IPS DF 6.9 (cell line): ENCODE data around the gene GCK.
"Not testable (repeated sequence)": the region's sequence is repeated elsewhere in the genome, so short reads cannot be mapped to it uniquely, and the experiment has no call there.

Experiments
- DNase-seq: peaks from one replicate; pipeline ENCODE4 v3.0.0-alpha.2; 2013; ENCODE audit warnings: low read depth, low spot score
- H3K27ac ChIP-seq: one replicate; pipeline ENCODE4 v1.5.1; 2013; ENCODE audit warnings: low read length, control low read depth
- H3K27me3 ChIP-seq: 2 replicates; pipeline ENCODE4 v1.6.1; 2013; ENCODE audit warnings: mild to moderate bottlenecking, low read length; ENCODE audit not compliant: control insufficient read depth, insufficient read depth
- H3K36me3 ChIP-seq: 2 replicates; pipeline ENCODE4 v1.6.1; 2013; ENCODE audit warnings: low read length; ENCODE audit not compliant: control insufficient read depth, insufficient read depth
- H3K4me1 ChIP-seq: 2 replicates; pipeline ENCODE4 v1.6.1; 2013; ENCODE audit warnings: low read length; ENCODE audit not compliant: control insufficient read depth, insufficient read depth
- H3K4me3 ChIP-seq: 2 replicates; pipeline ENCODE4 v1.5.1; 2013; ENCODE audit warnings: mild to moderate bottlenecking, low read length
- H3K9me3 ChIP-seq: 2 replicates; pipeline ENCODE4 v1.6.1; 2013; ENCODE audit warnings: low read length, inconsistent platforms; ENCODE audit not compliant: control insufficient read depth, insufficient read depth
- WGBS: extraction: QIAGEN DNeasy Blood & Tissue Kit; methylation state at CpG from one replicate; pipeline ENCODE4 v1.1.7; 2013; ENCODE audit warnings: mixed read lengths, missing lambda C conversion rate; ENCODE audit not compliant: insufficient read length, insufficient coverage; 5-methylcytosine and 5-hydroxymethylcytosine counted together

GCK gene

GRCh38 chr7:44128721-44129582 is 60.3 kb downstream of the GCK start:
- WGBS, result no CpG with 5 or more reads among the region's 6 CpGs
- Histone ChIP-seq H3K27me3 (peaks cover 4% of the 10 kb centered on the region), H3K36me3 (no peaks in the 10 kb centered on the region), H3K4me1 (no peaks in the 10 kb centered on the region), H3K9me3 (no peaks in the 10 kb centered on the region), H3K4me3 (no peak overlapping the region), H3K27ac (no peak overlapping the region)
- DNase-seq, result no peak

DNA sequence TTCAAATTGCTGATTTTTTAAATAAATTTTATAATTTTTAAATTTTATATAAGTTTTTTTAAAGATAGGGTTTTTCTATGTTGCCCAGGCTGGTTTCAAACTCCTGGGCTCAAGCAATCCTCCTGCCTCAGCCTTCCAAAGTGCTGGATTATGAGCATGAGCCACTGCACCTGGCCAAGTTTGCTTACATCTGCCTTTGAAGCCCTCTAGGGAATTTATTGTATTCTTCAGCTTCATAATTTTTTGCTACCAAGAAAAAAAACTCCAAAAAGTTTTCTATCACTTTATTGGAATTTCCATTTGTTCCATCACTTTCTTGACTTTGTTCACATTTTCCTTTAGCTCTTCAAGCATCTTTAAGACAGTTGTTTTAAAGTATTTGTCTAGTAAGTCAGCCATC is 62.1 kb downstream of the GCK start:
- H3K9me3 ChIP-seq, result no peaks in the 10 kb centered on the region
- H3K4me3 ChIP-seq, result no peak overlapping the region
- H3K27me3 ChIP-seq, result peaks cover 4% of the 10 kb centered on the region
- H3K4me1 ChIP-seq, result no peaks in the 10 kb centered on the region
- no peak for DNase-seq
- no peak overlapping the region for H3K27ac ChIP-seq
- H3K36me3 ChIP-seq, result no peaks in the 10 kb centered on the region

DNA sequence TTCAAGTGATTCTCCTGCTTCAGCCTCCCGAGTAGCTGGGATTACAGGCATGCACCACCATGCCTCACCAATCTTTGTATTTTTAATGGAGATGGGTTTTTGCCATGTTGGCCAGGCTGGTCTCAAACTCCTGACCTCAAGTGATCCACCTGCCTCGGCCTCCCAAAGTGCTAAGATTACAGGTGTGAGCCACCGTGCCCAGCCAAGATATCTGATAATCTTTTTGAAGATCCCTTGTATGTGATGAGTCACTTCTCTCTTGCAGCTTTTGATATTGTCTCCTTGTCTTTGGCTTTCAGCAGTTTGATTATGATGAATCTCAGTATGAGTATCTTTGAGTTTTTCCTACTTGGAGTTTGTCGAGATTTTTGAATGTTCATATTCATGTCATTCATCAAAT is 62.7 kb downstream of the GCK start:
- not testable (repeated sequence) for H3K4me3 ChIP-seq, H3K27me3 ChIP-seq, H3K27ac ChIP-seq, H3K4me1 ChIP-seq, H3K36me3 ChIP-seq, H3K9me3 ChIP-seq, DNase-seq
- WGBS, result no CpG with 5 or more reads among the region's 4 CpGs

DNA sequence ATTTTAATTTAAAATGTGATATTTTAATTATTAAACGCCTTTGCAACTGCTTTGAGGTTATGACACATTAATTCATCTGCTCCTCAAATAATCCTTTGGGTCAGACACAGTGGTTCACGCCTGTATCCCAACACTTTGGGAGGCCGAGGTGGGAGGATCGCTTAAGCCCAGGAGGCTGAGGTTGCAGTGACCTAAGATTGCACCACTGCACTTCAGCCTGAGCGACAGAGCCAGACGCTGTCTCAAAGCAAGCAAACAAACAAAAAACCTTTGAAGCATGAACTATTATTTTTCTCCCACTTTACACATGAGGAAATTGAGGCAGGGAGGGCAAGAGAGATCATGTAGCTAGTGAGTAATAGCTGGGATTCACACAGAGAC is 64.4 kb downstream of the GCK start:
- no peak overlapping the region for H3K27ac ChIP-seq
- H3K27me3 ChIP-seq, result no peaks in the 10 kb centered on the region; the same call in none of the 2 replicates
- no peaks in the 10 kb centered on the region for H3K9me3 ChIP-seq
- H3K4me3 ChIP-seq, result no peak overlapping the region
- no peak for DNase-seq
- H3K36me3 ChIP-seq, result no peaks in the 10 kb centered on the region; the same call in 1 of the 2 replicates
- no CpG with 5 or more reads among the region's 6 CpGs for WGBS
- no peaks in the 10 kb centered on the region; the same call in 1 of the 2 replicates for H3K4me1 ChIP-seq

DNA sequence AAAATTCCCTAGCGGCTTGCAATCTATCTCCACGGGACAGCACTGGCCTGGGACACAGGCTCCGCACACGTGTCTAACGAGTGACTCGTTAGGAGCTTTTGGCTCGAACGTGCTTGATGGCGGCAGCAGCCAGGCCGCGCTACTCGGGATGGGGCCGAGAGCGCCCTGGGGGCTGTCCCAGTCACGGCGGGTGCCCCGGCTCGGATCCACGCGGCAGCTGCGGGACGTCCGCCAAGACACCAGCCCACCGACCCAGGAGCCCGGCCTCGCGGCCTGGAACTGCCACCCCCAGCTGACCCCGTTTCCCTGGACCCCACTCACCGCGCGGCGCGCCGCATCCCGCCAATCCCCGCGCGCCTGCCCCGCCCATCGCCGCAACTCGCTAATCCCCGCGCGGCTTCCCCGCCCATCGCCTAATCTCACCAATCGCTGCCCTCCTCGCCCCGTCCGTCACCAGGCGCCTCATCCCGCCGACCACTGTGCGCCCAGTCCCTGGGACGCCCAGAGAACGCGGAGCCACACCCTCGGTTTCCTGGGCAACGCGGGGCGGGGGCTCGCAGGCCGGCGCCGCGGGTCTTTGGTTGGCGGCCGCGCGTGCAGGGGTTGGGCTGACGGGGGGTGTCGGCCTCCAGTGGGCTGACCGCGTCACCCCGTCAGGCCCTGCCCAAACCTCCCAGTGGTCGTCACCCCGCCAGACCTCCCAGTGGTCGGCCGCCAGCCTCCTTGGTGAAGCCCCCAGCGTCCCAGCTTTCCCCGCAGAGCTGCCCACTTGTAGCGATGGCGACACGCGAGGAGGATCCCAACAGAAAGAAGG is 65.8 kb downstream of the GCK start, which contains the start of gene POLD2:
Gene POLD2, minus strand, starts transcription at position 359 of the 814 bp plus-strand sequence. CDS start 1,495 bp downstream, outside the sequence.
- Histone ChIP-seq H3K27me3 (no peaks in the 10 kb centered on the region; the same call in none of the 2 replicates), H3K4me3 (peak within 1 kb of the TSS; percentile 88), H3K27ac (no peak within 1 kb of the TSS), H3K4me1 (no peaks in the 10 kb centered on the region; the same call in 1 of the 2 replicates), H3K36me3 (peaks cover 2% of the 10 kb centered on the region; the same call in 1 of the 2 replicates), H3K9me3 (no peaks in the 10 kb centered on the region)
- peak; percentile 79 for DNase-seq
- no CpG with 5 or more reads among the region's 86 CpGs for WGBS

- Histone ChIP-seq H3K9me3 (no peaks in the 10 kb centered on the region), H3K36me3 (peaks cover 10% of the 10 kb centered on the region; the same call in 1 of the 2 replicates), H3K4me3 (peak overlapping the region; percentile 88; the same call in 1 of the 2 replicates), H3K27me3 (no peaks in the 10 kb centered on the region; the same call in 1 of the 2 replicates), H3K4me1 (no peaks in the 10 kb centered on the region; the same call in 1 of the 2 replicates), H3K27ac (no peak overlapping the region)
- WGBS, result no CpG with 5 or more reads among the region's 1 CpG
- no peak for DNase-seq
Observed at GRCh38 chr7:44122529-44122928, 66.7 kb downstream of the GCK start.

DNA sequence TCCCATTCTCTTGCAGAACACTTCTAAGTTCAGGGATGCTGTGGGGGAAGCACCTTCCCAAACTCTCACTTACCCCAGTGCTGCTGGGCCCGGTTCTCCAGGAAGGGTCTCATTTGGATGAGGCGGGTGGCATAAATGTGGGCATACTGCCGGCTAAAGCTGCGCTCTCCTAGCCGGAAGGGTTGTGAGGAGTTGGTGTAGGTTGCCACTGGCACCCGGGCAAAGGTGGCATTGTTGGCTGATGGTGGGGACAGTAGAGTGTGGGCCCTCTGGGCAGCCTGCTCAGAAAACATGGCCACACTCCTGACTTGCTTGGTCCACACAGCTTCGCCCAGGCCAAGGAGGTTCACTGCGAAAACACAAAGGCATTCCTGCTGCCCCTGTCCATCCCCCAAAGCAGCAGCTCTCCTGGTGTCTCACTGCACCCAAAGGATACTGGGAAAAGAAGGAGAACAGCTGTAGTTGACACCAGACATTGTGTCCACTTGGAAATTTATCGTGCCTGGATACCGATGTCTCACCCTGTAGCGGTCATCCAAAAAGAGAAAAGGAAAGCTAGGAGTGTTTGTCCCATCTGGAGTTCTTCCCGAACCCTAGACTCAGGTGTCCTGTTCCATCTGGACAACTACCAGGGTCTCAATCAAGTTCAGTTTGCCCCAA is 67.3 kb downstream of the GCK start:
- Histone ChIP-seq H3K27me3 (no peaks in the 10 kb centered on the region; the same call in 1 of the 2 replicates), H3K36me3 (peaks cover 17% of the 10 kb centered on the region), H3K27ac (no peak overlapping the region), H3K9me3 (no peaks in the 10 kb centered on the region), H3K4me1 (no peaks in the 10 kb centered on the region; the same call in 1 of the 2 replicates), H3K4me3 (no peak overlapping the region)
- no CpG with 5 or more reads among the region's 12 CpGs for WGBS
- DNase-seq, result no peak

GRCh38 chr7:44120395-44120794 is 68.8 kb downstream of the GCK start:
- H3K36me3 ChIP-seq, result peaks cover 31% of the 10 kb centered on the region

GRCh38 chr7:44119829-44120380 is 69.3 kb downstream of the GCK start:
- Histone ChIP-seq H3K27ac (no peak overlapping the region), H3K4me3 (no peak overlapping the region), H3K27me3 (no peaks in the 10 kb centered on the region; the same call in 1 of the 2 replicates), H3K4me1 (no peaks in the 10 kb centered on the region; the same call in 1 of the 2 replicates), H3K9me3 (no peaks in the 10 kb centered on the region), H3K36me3 (peaks cover 35% of the 10 kb centered on the region)
- DNase-seq, result no peak
- no CpG with 5 or more reads among the region's 8 CpGs for WGBS

More at GRCh38 chr7:44120395-44120794, 68.8 kb downstream of the GCK start:
- Histone ChIP-seq H3K27ac (no peak overlapping the region), H3K9me3 (no peaks in the 10 kb centered on the region), H3K4me3 (no peak overlapping the region), H3K27me3 (no peaks in the 10 kb centered on the region; the same call in 1 of the 2 replicates), H3K4me1 (no peaks in the 10 kb centered on the region; the same call in 1 of the 2 replicates)
- WGBS, result no CpG with 5 or more reads among the region's 6 CpGs
- no peak for DNase-seq
